H1 (cell line): ENCODE results near the gene TCEA2. TPM values are rescaled to one million over a fixed set of nuclear protein-coding genes. Genes with fewer than 3 reads are reported as not detected.

Source experiments
- CTCF ChIA-PET: fragments of 300-600 bp; sonication (Branson Sonifier 250); formaldehyde crosslinking; loops from one replicate; lab custom pipeline; 2021; ENCODE audit not compliant: partially characterized antibody; lab: Charles Lee
- POLR2A ChIA-PET: fragments of 300-600 bp; sonication (Branson Sonifier 250); formaldehyde crosslinking; loops from one replicate; lab custom pipeline; 2021; ENCODE audit warnings: inconsistent platforms; ENCODE audit not compliant: partially characterized antibody; lab: Charles Lee
- DNase-seq, 2 experiments: peaks; one replicate each; pipeline versions ENCODE4 v3.0.0 to v3.0.0-alpha.2; 2010 to 2022; ENCODE audit warnings: low spot score in 2 of 2, low read depth in 1 of 2, mixed read lengths in 1 of 2
- FAIRE-seq: peaks from 2 replicates; lab custom pipeline; 2011; peaks lifted over from hg19 to GRCh38; lab: Jason Lieb, UNC
- H2AFZ ChIP-seq: 2 replicates; pipeline ENCODE4 v1.8.1; 2012; ENCODE audit warnings: low read length, inconsistent platforms
- H2AK5ac ChIP-seq: 2 replicates; pipeline ENCODE4 v1.6.1; 2013; ENCODE audit warnings: low read depth, low read length
- H2BK120ac ChIP-seq: replicated peaks from 2 replicates; pipeline ENCODE3; 2013; ENCODE audit warnings: low read depth, low read length, inconsistent platforms
- H2BK12ac ChIP-seq: 2 replicates; pipeline ENCODE4 v1.6.1; 2013; ENCODE audit warnings: low read depth, low read length
- H2BK15ac ChIP-seq: 2 replicates; pipeline ENCODE4 v1.6.1; 2013; ENCODE audit warnings: low read length
- H2BK20ac ChIP-seq: 2 replicates; pipeline ENCODE4 v1.6.1; 2013; ENCODE audit warnings: low read length
- H2BK5ac ChIP-seq: 2 replicates; pipeline ENCODE4 v1.6.1; 2013; ENCODE audit warnings: low read depth, low read length
- H3K14ac ChIP-seq: 2 replicates; pipeline ENCODE4 v1.6.1; 2013; ENCODE audit warnings: inconsistent platforms; ENCODE audit not compliant: insufficient read length
- H3K18ac ChIP-seq: 2 replicates; pipeline ENCODE4 v1.6.1; 2013; ENCODE audit warnings: low read length; ENCODE audit errors: extremely low read depth
- H3K23ac ChIP-seq: 2 replicates; pipeline ENCODE4 v1.6.1; 2013; ENCODE audit warnings: inconsistent platforms; ENCODE audit not compliant: insufficient read length
- H3K23me2 ChIP-seq: 2 replicates; pipeline ENCODE4 v1.6.1; 2013; ENCODE audit warnings: low read depth, low read length
- H3K27ac ChIP-seq: 2 replicates; pipeline ENCODE4 v1.6.1; 2011; ENCODE audit warnings: low read depth, low read length, inconsistent platforms
- H3K27me3 ChIP-seq, 4 experiments: replicated peaks in 1 of 4; 1 replicate in 1 of 4; 2 replicates in 3 of 4; pipeline versions ENCODE4 v1.6.1 to v1.8.1; 2011 to 2013; ENCODE audit warnings: low read length in 3 of 4, mild to moderate bottlenecking in 3 of 4, inconsistent platforms in 2 of 4, mixed read lengths in 2 of 4, moderate library complexity in 1 of 4; ENCODE audit not compliant: control insufficient read depth in 3 of 4, insufficient read depth in 3 of 4; ENCODE audit errors: extremely low read depth in 1 of 4
- H3K36me3 ChIP-seq, 4 experiments: 2 replicates each; pipeline versions ENCODE4 v1.6.1 to v1.8.1; 2011 to 2013; ENCODE audit warnings: mild to moderate bottlenecking in 4 of 4, low read length in 3 of 4, moderate library complexity in 2 of 4, control low read depth in 1 of 4, inconsistent platforms in 1 of 4; ENCODE audit not compliant: insufficient read depth in 4 of 4, control insufficient read depth in 2 of 4
- H3K4ac ChIP-seq: replicated peaks from 2 replicates; pipeline ENCODE3; 2013; ENCODE audit warnings: low read length, low read depth, mixed read lengths, inconsistent platforms; ENCODE audit not compliant: insufficient read length
- H3K4me1 ChIP-seq, 4 experiments: replicated peaks in 1 of 4; 1 replicate in 1 of 4; 2 replicates in 3 of 4; pipeline versions ENCODE4 v1.6.1 to v1.8.1; 2011 to 2013; ENCODE audit warnings: low read length in 3 of 4, inconsistent platforms in 2 of 4, mixed read lengths in 1 of 4; ENCODE audit not compliant: insufficient read depth in 4 of 4, control insufficient read depth in 3 of 4
- H3K4me2 ChIP-seq, 2 experiments: 2 replicates each; pipeline versions ENCODE4 v1.6.1 to v1.8.1; 2011 to 2013; ENCODE audit warnings: low read depth in 2 of 2, low read length in 2 of 2, control low read depth in 1 of 2, inconsistent platforms in 1 of 2, mild to moderate bottlenecking in 1 of 2; ENCODE audit not compliant: insufficient read depth in 1 of 2
- H3K4me3 ChIP-seq, 4 experiments: fragments of 200-600, 300-600 bp in 1 of 4; sonication (generic), shearing (Covaris generic), sonication (Bioruptor Twin) in 1 of 4; 2 replicates each; pipeline versions ENCODE4 v1.5.1 to v1.8.1; 2011 to 2016; ENCODE audit warnings: low read length in 4 of 4, low read depth in 3 of 4, control low read depth in 2 of 4, inconsistent platforms in 2 of 4, mild to moderate bottlenecking in 2 of 4, mixed read lengths in 1 of 4, moderate library complexity in 1 of 4; ENCODE audit not compliant: insufficient read depth in 2 of 4; ENCODE audit errors: extremely low read depth in 1 of 4
- H3K56ac ChIP-seq: replicated peaks from 2 replicates; pipeline ENCODE3; 2013; ENCODE audit warnings: low read depth, mild to moderate bottlenecking, mixed read lengths, low read length, inconsistent platforms; ENCODE audit not compliant: insufficient read length
- H3K79me1 ChIP-seq: 2 replicates; pipeline ENCODE4 v1.6.1; 2013; ENCODE audit warnings: low read depth, low read length, control low read depth
- H3K79me2 ChIP-seq, 2 experiments: 2 replicates each; pipeline versions ENCODE4 v1.6.1 to v1.8.1; 2012 to 2013; ENCODE audit warnings: low read length in 2 of 2, mild to moderate bottlenecking in 2 of 2, inconsistent platforms in 1 of 2; ENCODE audit not compliant: insufficient read depth in 2 of 2, control insufficient read depth in 1 of 2
- H3K9ac ChIP-seq, 4 experiments: replicated peaks in 1 of 4; 1 replicate in 1 of 4; 2 replicates in 3 of 4; pipeline versions ENCODE4 v1.6.1 to v1.8.1; 2011 to 2013; ENCODE audit warnings: low read depth in 3 of 4, low read length in 3 of 4, control low read depth in 2 of 4, mild to moderate bottlenecking in 2 of 4, moderate library complexity in 2 of 4, inconsistent platforms in 1 of 4; ENCODE audit errors: extremely low read depth in 1 of 4
- H3K9me3 ChIP-seq, 2 experiments: 2 replicates each; pipeline versions ENCODE4 v1.6.1 to v1.8.1; 2012 to 2013; ENCODE audit warnings: mild to moderate bottlenecking in 2 of 2, moderate library complexity in 2 of 2, control low read depth in 1 of 2, inconsistent platforms in 1 of 2, low read depth in 1 of 2, low read length in 1 of 2, mixed read lengths in 1 of 2; ENCODE audit not compliant: insufficient read depth in 2 of 2
- H4K20me1 ChIP-seq, 2 experiments: replicated peaks in 1 of 2; 2 replicates each; pipeline versions ENCODE3 to v1.8.1; 2011 to 2013; ENCODE audit warnings: inconsistent platforms in 2 of 2, low read length in 2 of 2, mild to moderate bottlenecking in 1 of 2; ENCODE audit not compliant: insufficient read depth in 2 of 2, control insufficient read depth in 1 of 2
- H4K5ac ChIP-seq: 2 replicates; pipeline ENCODE4 v1.6.1; 2013; ENCODE audit warnings: low read length, low read depth, mixed read lengths, inconsistent platforms; ENCODE audit not compliant: insufficient read length
- H4K8ac ChIP-seq: 2 replicates; pipeline ENCODE4 v1.8.0; 2013; ENCODE audit warnings: mild to moderate bottlenecking, moderate library complexity, low read length, inconsistent platforms; ENCODE audit not compliant: insufficient read depth; ENCODE audit errors: extremely low read depth
- H4K91ac ChIP-seq: replicated peaks from 2 replicates; pipeline ENCODE3; 2013; ENCODE audit warnings: low read length, mixed read lengths, inconsistent platforms; ENCODE audit not compliant: insufficient read length
- ATF3 ChIP-seq: IDR thresholded peaks from 2 replicates; pipeline ENCODE4 v1.6.1; 2011; ENCODE audit warnings: low read depth, mild to moderate bottlenecking, low read length; ENCODE audit not compliant: insufficient read depth
- JUND ChIP-seq: IDR thresholded peaks from 2 replicates; pipeline ENCODE4 v1.6.1; 2011; ENCODE audit warnings: mild to moderate bottlenecking, improper control_type of control experiment, low read length
- MAFK ChIP-seq: IDR thresholded peaks from 2 replicates; pipeline ENCODE4 v1.6.1; 2012; ENCODE audit warnings: low read depth, mild to moderate bottlenecking, improper control_type of control experiment, low read length
- MAX ChIP-seq: IDR thresholded peaks from 2 replicates; pipeline ENCODE4 v1.6.1; 2012; ENCODE audit warnings: inconsistent platforms
- SIRT6 ChIP-seq: IDR thresholded peaks from one replicate; pipeline ENCODE4 v1.7.1; 2012; ENCODE audit warnings: low read length, inconsistent platforms
- WGBS, 2 experiments: shearing (Covaris generic) in 1 of 2; methylation state at CpG; one replicate each; pipeline versions ENCODE4 v1.1.6 to v1.1.7; 2013 to 2015; ENCODE audit warnings: low lambda C conversion rate in 2 of 2, mixed read lengths in 2 of 2, inconsistent platforms in 1 of 2, low coverage in 1 of 2, missing lambda C conversion rate in 1 of 2; ENCODE audit not compliant: insufficient replicate concordance in 2 of 2, insufficient coverage in 1 of 2, insufficient read length in 1 of 2; ENCODE audit errors: extremely low coverage in 1 of 2, missing lambda C conversion rate in 1 of 2; 5-methylcytosine and 5-hydroxymethylcytosine counted together
- polyA plus RNA-seq, 7 experiments: library from polyadenylated mRNA; depleted of rRNA in 3 of 7; stranded (reverse) in 5 of 7; unstranded in 2 of 7; fragments of >200 nt in 5 of 7; fragments of 200-250 nt in 2 of 7; gene quantifications; 1 replicate in 5 of 7; 2 replicates in 1 of 7; 4 replicates in 1 of 7; pipeline versions ENCODE4 v1.2.1 to v1.2.3, GENCODE V29; 2011 to 2013; ENCODE audit warnings: missing spikeins in 2 of 7, mixed read lengths in 2 of 7
- total RNA-seq: library from RNA; stranded (reverse); fragmentation: NEBNext Ultra II Directional; extraction: Animal tissue kit (Norgen Biotek cat#: 25700); gene quantifications from 2 replicates; pipeline ENCODE4 v1.2.1, GENCODE V29; 2021

The TCEA2 gene
- total and polyA plus RNA-seq, 2 of the 8 experiments (the other 6 are each of a cell fraction or from before 2014, with no cell fraction given) = 41.4 to 42.3 TPM

GRCh38 chr20:64056639-64056888 is 6.4 kb upstream of the TCEA2 start:
- no peak overlapping the region for H3K9ac ChIP-seq
- no peaks in the 10 kb centered on the region for H3K79me1 ChIP-seq
- H2AK5ac ChIP-seq = no peak overlapping the region
- no peaks in the 10 kb centered on the region for H3K36me3 ChIP-seq
- no peak overlapping the region for H2BK12ac ChIP-seq
- no peak for DNase-seq
- no peak overlapping the region for H2BK120ac ChIP-seq
- no peak overlapping the region for H3K18ac ChIP-seq
- ChIA-PET CTCF (interaction anchor here (5.5 to 15.0 kb wide), 2 partner anchors 17 to 25 kb away, joined by 68 to 139 read pairs; partner anchors contain the start of genes LKAAEAR1, OPRL1 and RGS19), POLR2A (interaction anchor here (1.7 to 1.8 kb wide), 2 partner anchors 12 to 17 kb away, joined by 8 to 9 read pairs; no protein-coding TSS in a partner anchor)
- 0 out of 2 replicates have a peak overlapping the region, but pooled peaks have one; percentile 98 for H2BK15ac ChIP-seq
- H3K4ac ChIP-seq = no peak overlapping the region
- H3K27ac ChIP-seq = no peak overlapping the region
- H3K14ac ChIP-seq = no peak overlapping the region
- H3K23ac ChIP-seq = no peak overlapping the region
- no peak overlapping the region for H4K5ac ChIP-seq
- no peaks in the 10 kb centered on the region for H4K20me1 ChIP-seq
- no peak for FAIRE-seq
- H3K4me2 ChIP-seq = no peak overlapping the region
- no peak overlapping the region for H3K4me3 ChIP-seq
- no peak overlapping the region for H2BK5ac ChIP-seq
- H3K79me2 ChIP-seq = no peaks in the 10 kb centered on the region
- H3K4me1 ChIP-seq = peaks cover 0 to 18% (median 13%) of the 10 kb centered on the region in 4 experiments; a peak in 6 of 7 replicates
- H2BK20ac ChIP-seq = no peak overlapping the region
- no peaks in the 10 kb centered on the region for H3K9me3 ChIP-seq
- peaks cover 0 to 9% (median 3%) of the 10 kb centered on the region in 4 experiments; a peak in 2 of 7 replicates for H3K27me3 ChIP-seq
- WGBS, 2 experiments = 81% methylated on average over 7 of the region's 7 CpGs; no CpG with 5 or more reads in 1 of the 2 experiments
- no peaks in the 10 kb centered on the region for H3K23me2 ChIP-seq
- H4K8ac ChIP-seq = no peak overlapping the region
- H4K91ac ChIP-seq = no peak overlapping the region
- no peak overlapping the region for H3K56ac ChIP-seq
- H2AFZ ChIP-seq = no peak overlapping the region
- TF ChIP-seq MAX = no peak
- no peak for TF ChIP-seq SIRT6
- TF ChIP-seq ATF3 = no peak
- TF ChIP-seq MAFK = no peak
- TF ChIP-seq JUND = no peak
